GM21381 (cell line): Measurements from ENCODE around the gene MMGT1.
"Not testable (repeated sequence)": the region's sequence is repeated elsewhere in the genome, so short reads cannot be mapped to it uniquely, and the experiment has no call there.

Source experiments
- ATAC-seq: cut with Tn5 transposase; IDR thresholded peaks from one replicate; pipeline ENCODE4 v1.9.1; 2021; ENCODE audit warnings: mild to moderate bottlenecking, moderate library complexity; ENCODE audit not compliant: unreplicated experiment

MMGT1 gene

GRCh38 chrX:135927897-135928296 is 45.9 kb downstream of the MMGT1 start:
- ATAC-seq, result no peak

- ATAC-seq, result no peak
Observed at GRCh38 chrX:135923353-135923752, 50.4 kb downstream of the MMGT1 start.

GRCh38 chrX:135920516-135920915 is 53.3 kb downstream of the MMGT1 start:
- ATAC-seq, result not testable (repeated sequence)

- ATAC-seq, result no peak
Observed at GRCh38 chrX:135914404-135914803, 59.4 kb downstream of the MMGT1 start.
